HCT116 (cell line): ENCODE measurements around the gene POLE. TPM values are rescaled to one million over a fixed set of nuclear protein-coding genes. Genes with fewer than 3 reads are reported as not detected.

ENCODE experiments used
- ATAC-seq: fragments of 200-7000 bp; cut with Tn5 transposase; 2 replicates; pipeline ENCODE4 v1.9.1; 2020; ENCODE audit warnings: mild to moderate bottlenecking, moderate library complexity
- BruUV-seq: library from RNA; stranded (reverse); fragments of 400-500 nt; replicated peaks from 2 replicates; lab custom pipeline; 2021; lab: Mats Ljungman, UMichigan
- CTCF ChIA-PET: fragments of 300-600 bp; sonication (Branson Sonifier 250); formaldehyde crosslinking; loops from one replicate; lab custom pipeline; 2021; ENCODE audit warnings: antibody characterized with exemption; lab: Charles Lee
- POLR2A ChIA-PET: fragments of 300-600, 350-600 bp; sonication (Branson Sonifier 250); formaldehyde crosslinking; loops from one replicate; lab custom pipeline; 2021; ENCODE audit warnings: antibody characterized with exemption; lab: Charles Lee
- RAD21 ChIA-PET, 2 experiments: fragments of 300-600 bp; sonication (Branson Sonifier 250); formaldehyde crosslinking; loops; one replicate each; lab custom pipeline; 2023; ENCODE audit warnings: low total read pairs in 2 of 2; ENCODE audit not compliant: uncharacterized antibody in 2 of 2, unreplicated experiment in 2 of 2, low non-redundant PET in 1 of 2; lab: Charles Lee
- DNase-seq: peaks from one replicate; pipeline ENCODE4 v3.0.0-alpha.2; 2010; ENCODE audit warnings: low read depth, low spot score
- H2AFZ ChIP-seq: fragments of 200-600 bp; shearing (Covaris generic), sonication (generic); 2 replicates; pipeline ENCODE4 v1.6.1; 2017; ENCODE audit warnings: low read depth, mixed run types, mixed read lengths, antibody characterized with exemption, low read length; ENCODE audit not compliant: poor library complexity, severe bottlenecking
- H3K27ac ChIP-seq: 2 replicates; pipeline ENCODE4 v1.5.1; 2012; ENCODE audit warnings: low read depth, low read length
- H3K27me3 ChIP-seq: fragments of 200-600 bp; sonication (generic); 2 replicates; pipeline ENCODE4 v1.6.1; 2016; ENCODE audit warnings: mixed run types, low read length, mixed read lengths; ENCODE audit not compliant: insufficient read depth
- H3K36me3 ChIP-seq, 2 experiments: fragments of 200-500 bp in 1 of 2; fragments of 200-600 bp in 1 of 2; sonication (Bioruptor generic) in 1 of 2; sonication (generic) in 1 of 2; 2 replicates each; pipeline versions ENCODE4 v1.5.1 to v1.6.1; 2014 to 2016; ENCODE audit warnings: low read length in 2 of 2, inconsistent platforms in 1 of 2, mixed read lengths in 1 of 2, mixed run types in 1 of 2; ENCODE audit not compliant: insufficient read depth in 2 of 2, control insufficient read depth in 1 of 2
- H3K4me1 ChIP-seq, 2 experiments: fragments of 200-600 bp in 1 of 2; sonication (generic) in 1 of 2; 2 replicates each; pipeline versions ENCODE4 v1.5.1 to v1.6.1; 2012 to 2017; ENCODE audit warnings: low read length in 2 of 2, inconsistent platforms in 1 of 2, mild to moderate bottlenecking in 1 of 2, mixed read lengths in 1 of 2, mixed run types in 1 of 2, moderate library complexity in 1 of 2; ENCODE audit not compliant: insufficient read depth in 2 of 2, control insufficient read depth in 1 of 2
- H3K4me2 ChIP-seq: fragments of 200-600 bp; sonication (generic); 2 replicates; pipeline ENCODE4 v1.6.1; 2017; ENCODE audit warnings: mixed run types, low read length, mixed read lengths
- H3K4me3 ChIP-seq, 2 experiments: fragments of 200-600 bp in 1 of 2; sonication (generic) in 1 of 2; replicated peaks in 1 of 2; 2 replicates each; pipeline ENCODE4 v1.5.1; 2011 to 2016; ENCODE audit warnings: low read length in 2 of 2, control low read depth in 1 of 2, low read depth in 1 of 2, mild to moderate bottlenecking in 1 of 2, mixed read lengths in 1 of 2, mixed run types in 1 of 2
- H3K79me2 ChIP-seq: fragments of 200-600 bp; sonication (generic); 2 replicates; pipeline ENCODE4 v1.6.1; 2017; ENCODE audit warnings: mild to moderate bottlenecking, mixed run types, low read length, moderate library complexity, mixed read lengths; ENCODE audit not compliant: insufficient read depth
- H3K9ac ChIP-seq: fragments of 200-600 bp; sonication (generic); 2 replicates; pipeline ENCODE4 v1.6.1; 2016; ENCODE audit warnings: low read length, mixed read lengths
- H3K9me2 ChIP-seq: fragments of 200-600 bp; sonication (generic), shearing (Covaris generic); 2 replicates; pipeline ENCODE4 v1.6.1; 2017; ENCODE audit warnings: mixed run types, mild to moderate bottlenecking, moderate library complexity; ENCODE audit not compliant: insufficient read depth
- H3K9me3 ChIP-seq, 2 experiments: fragments of 200-500 bp in 1 of 2; fragments of 200-600 bp in 1 of 2; sonication (Bioruptor generic) in 1 of 2; sonication (generic) in 1 of 2; 2 replicates each; pipeline ENCODE4 v1.6.1; 2014 to 2017; ENCODE audit warnings: low read length in 2 of 2, mixed read lengths in 2 of 2, inconsistent platforms in 1 of 2, low read depth in 1 of 2, mild to moderate bottlenecking in 1 of 2, mixed run types in 1 of 2, moderate library complexity in 1 of 2; ENCODE audit not compliant: control insufficient read depth in 1 of 2, insufficient read depth in 1 of 2
- H4K20me1 ChIP-seq: fragments of 200-600 bp; sonication (generic), shearing (Covaris generic); 2 replicates; pipeline ENCODE4 v1.6.1; 2017; ENCODE audit warnings: mixed run types, mild to moderate bottlenecking, moderate library complexity; ENCODE audit not compliant: insufficient read depth
- CBX3 ChIP-seq: IDR thresholded peaks from 2 replicates; pipeline ENCODE4 v1.6.1; 2012; ENCODE audit warnings: low read depth
- EGR1 ChIP-seq: IDR thresholded peaks from 2 replicates; pipeline ENCODE4 v1.6.1; 2012; ENCODE audit warnings: low read depth
- EZH2phosphoT487 ChIP-seq: fragments of 200-600 bp; IDR thresholded peaks from 2 replicates; pipeline ENCODE4 v1.6.1; 2018; ENCODE audit warnings: antibody characterized with exemption, borderline replicate concordance
- JUND ChIP-seq: IDR thresholded peaks from 2 replicates; pipeline ENCODE4 v1.6.1; 2012
- SP1 ChIP-seq: IDR thresholded peaks from 2 replicates; pipeline ENCODE4 v1.6.1; 2012; ENCODE audit warnings: low read depth
- TCF7L2 ChIP-seq: IDR thresholded peaks from 2 replicates; pipeline ENCODE4 v1.7.0; 2011; ENCODE audit warnings: borderline replicate concordance, inconsistent platforms; ENCODE audit not compliant: insufficient read depth, insufficient read length; ENCODE audit errors: extremely low read depth
- ZNF274 ChIP-seq: fragments of 200-500 bp; sonication (Bioruptor generic); IDR thresholded peaks from 2 replicates; pipeline ENCODE4 v1.6.1; 2014; ENCODE audit warnings: mild to moderate bottlenecking, low read depth, low read length, inconsistent platforms
- intact Hi-C: fragments of 100-400 bp; cut with micrococcal nuclease; formaldehyde crosslinking; loops from 2 replicates; pipeline ENCODE4 v1.10.0; 2022
- total RNA-seq: library from RNA; stranded (reverse); gene quantifications from one replicate; pipeline ENCODE4 v1.2.1, GENCODE V29; 2021; ENCODE audit not compliant: unreplicated experiment
- TF ChIP-seq, protein P1 (sequence below), 3 experiments: fragments of 200-600 bp in 1 of 3; sonication (generic) in 1 of 3; IDR thresholded peaks in 2 of 3; conservative IDR thresholded peaks in 1 of 3; 2 replicates each; pipeline ENCODE4 v1.5.1; 2012 to 2017; ENCODE audit warnings: low read depth in 2 of 3, low read length in 2 of 3, antibody characterized with exemption in 1 of 3, borderline replicate concordance in 1 of 3, control low read depth in 1 of 3, mild to moderate bottlenecking in 1 of 3, mixed read lengths in 1 of 3, mixed run types in 1 of 3, moderate library complexity in 1 of 3; ENCODE audit not compliant: insufficient read depth in 1 of 3
- TF ChIP-seq, protein P2 (sequence below): IDR thresholded peaks from 2 replicates; pipeline ENCODE4 v1.6.1; 2012

Gene POLE
- total RNA-seq, 1 experiment from 2014 or later = 128 TPM

DNA sequence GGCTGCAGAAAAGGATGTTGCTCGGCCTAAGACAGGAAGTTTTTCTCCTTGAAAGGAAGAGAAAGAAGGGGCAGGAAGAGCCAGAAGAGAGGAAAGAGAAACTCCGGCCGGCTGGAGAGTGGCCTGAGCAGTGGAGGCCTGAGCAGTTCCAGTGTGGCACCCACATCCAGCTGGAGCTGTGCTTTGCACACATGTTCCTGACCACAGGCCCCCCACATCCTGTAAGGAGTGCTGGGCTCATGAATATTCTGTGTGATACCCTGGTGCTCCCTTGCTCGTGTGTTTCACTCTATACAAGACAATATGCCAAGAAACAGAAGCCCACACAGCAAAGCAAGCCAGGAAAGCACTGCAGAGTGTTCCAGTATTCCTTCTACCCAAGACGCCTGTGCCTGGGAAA, 27.1 kb downstream of the POLE start:
- BruUV-seq = no TSS peak
- H3K4me1 ChIP-seq = no peaks in the 10 kb centered on the region
- no peak overlapping the region for H3K4me2 ChIP-seq
- H3K9ac ChIP-seq = no peak overlapping the region
- no peak overlapping the region for H3K4me3 ChIP-seq
- ChIA-PET RAD21 (no interaction called here), CTCF (no interaction called here), POLR2A (no interaction called here)
- peaks cover 62 to 76% of the 10 kb centered on the region in 2 experiments for H3K36me3 ChIP-seq
- H3K9me2 ChIP-seq = no peaks in the 10 kb centered on the region
- DNase-seq = no peak
- no peak overlapping the region for H2AFZ ChIP-seq
- H3K9me3 ChIP-seq = no peaks in the 10 kb centered on the region
- no peaks in the 10 kb centered on the region for H4K20me1 ChIP-seq
- no peak overlapping the region for H3K27ac ChIP-seq
- TF ChIP-seq ZNF274 (no peak), EZH2phosphoT487 (no peak), EGR1 (no peak), SP1 (no peak), JUND (no peak), CBX3 (no peak), TCF7L2 (no peak)
- TF ChIP-seq, protein P1, sequence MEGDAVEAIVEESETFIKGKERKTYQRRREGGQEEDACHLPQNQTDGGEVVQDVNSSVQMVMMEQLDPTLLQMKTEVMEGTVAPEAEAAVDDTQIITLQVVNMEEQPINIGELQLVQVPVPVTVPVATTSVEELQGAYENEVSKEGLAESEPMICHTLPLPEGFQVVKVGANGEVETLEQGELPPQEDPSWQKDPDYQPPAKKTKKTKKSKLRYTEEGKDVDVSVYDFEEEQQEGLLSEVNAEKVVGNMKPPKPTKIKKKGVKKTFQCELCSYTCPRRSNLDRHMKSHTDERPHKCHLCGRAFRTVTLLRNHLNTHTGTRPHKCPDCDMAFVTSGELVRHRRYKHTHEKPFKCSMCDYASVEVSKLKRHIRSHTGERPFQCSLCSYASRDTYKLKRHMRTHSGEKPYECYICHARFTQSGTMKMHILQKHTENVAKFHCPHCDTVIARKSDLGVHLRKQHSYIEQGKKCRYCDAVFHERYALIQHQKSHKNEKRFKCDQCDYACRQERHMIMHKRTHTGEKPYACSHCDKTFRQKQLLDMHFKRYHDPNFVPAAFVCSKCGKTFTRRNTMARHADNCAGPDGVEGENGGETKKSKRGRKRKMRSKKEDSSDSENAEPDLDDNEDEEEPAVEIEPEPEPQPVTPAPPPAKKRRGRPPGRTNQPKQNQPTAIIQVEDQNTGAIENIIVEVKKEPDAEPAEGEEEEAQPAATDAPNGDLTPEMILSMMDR (IDR thresholded peaks at IDR 0.05 in 2 of 3, conservative IDR thresholded peaks at IDR 0.05 in 1 of 3; ENCODE audit: borderline replicate concordance in 1 of 3, insufficient read depth in 1 of 3, low read depth in 2 of 3, low read length in 2 of 3) = no peak
- TF ChIP-seq, protein P2, sequence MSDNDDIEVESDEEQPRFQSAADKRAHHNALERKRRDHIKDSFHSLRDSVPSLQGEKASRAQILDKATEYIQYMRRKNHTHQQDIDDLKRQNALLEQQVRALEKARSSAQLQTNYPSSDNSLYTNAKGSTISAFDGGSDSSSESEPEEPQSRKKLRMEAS = no peak
- intact Hi-C loops = no loop called here
- H3K79me2 ChIP-seq = 0 out of 2 replicates have a peak, but pooled peaks cover 3% of the 10 kb centered on the region
- ATAC-seq = no peak
- no peaks in the 10 kb centered on the region for H3K27me3 ChIP-seq
